LoVo (cell line): ENCODE data around the gene IFNE.

Experiments used
- DNase-seq: peaks from one replicate; pipeline ENCODE4 v3.0.0-alpha.2; 2016; ENCODE audit warnings: low spot score

The IFNE gene, protein sequence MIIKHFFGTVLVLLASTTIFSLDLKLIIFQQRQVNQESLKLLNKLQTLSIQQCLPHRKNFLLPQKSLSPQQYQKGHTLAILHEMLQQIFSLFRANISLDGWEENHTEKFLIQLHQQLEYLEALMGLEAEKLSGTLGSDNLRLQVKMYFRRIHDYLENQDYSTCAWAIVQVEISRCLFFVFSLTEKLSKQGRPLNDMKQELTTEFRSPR

DNA sequence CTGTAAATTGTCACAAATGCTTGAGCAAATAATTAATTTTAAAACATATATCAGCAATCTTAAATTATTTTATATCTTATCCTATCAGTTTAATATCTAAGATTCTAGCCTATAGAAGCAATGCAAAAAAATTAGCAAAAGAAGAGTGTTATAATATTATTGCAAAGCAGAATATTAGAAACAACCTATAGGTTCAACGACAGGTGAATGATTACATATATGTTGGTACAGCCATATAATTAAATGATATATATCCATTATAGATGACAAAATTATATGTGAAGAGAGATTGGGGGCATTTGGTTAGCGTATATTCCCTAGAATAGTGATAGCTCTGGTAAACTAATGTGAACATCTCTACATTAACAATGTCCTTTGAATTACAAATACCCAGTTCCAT lies at the start of gene IFNE:
Gene IFNE (minus strand): TSS at position 101 of the 400 bp plus-strand sequence. CDS start 619 bp downstream, outside the sequence.
- DNase-seq: no peak

DNA sequence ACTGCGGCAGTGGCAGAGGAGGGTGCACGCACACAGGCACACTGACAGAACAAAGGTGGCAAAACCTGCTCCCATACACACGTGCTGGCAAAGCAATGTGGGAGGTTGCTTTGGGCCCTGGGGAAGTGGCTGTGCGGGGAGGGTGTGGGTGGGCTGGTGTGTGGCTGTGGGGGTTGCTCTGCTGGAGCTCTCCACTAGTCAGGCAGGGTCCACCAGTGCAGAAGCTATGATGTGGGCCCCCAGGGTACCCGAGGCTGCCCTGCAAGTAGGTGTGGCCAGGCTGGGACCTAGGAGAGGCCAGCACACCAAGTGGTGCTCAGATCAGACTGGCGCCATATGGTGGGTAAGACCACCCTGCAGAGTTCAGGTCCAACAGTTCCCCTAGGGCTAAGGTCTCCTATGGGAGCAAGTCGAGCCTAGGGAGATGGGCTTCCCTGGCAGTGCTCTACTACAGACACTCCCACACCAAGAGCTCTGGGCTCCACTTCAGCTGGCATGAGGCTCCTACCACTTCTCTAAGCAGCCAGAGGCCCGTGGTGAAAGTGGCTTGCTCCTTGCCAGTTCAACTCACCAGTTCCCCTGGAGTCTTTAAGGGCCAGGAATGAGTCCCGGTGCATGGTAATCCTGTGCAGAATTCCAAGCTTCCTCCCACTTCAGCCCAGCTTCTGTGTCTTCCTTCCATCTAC lies 46.2 kb upstream of the IFNE start:
- DNase-seq: no peak

DNA sequence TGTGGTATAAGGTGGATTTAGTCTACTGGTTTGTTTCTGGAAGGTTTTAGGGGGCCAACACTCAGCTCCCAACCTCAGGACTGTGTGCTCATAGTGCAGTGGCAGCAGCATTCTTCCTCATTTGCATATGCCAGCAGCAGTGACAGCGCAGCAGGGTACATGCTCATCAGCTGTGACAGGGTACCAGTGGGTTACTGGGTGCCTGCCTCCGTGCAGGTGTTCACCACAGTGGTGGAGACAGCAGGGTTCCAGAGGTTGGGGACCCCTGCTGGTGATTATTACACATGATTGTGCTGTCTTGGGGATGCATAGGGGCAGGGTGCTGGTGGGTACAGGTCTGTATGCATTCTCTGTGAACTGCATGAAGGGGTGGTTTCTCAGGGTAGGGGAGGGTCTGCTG lies 45.5 kb upstream of the IFNE start:
- no peak for DNase-seq

DNA sequence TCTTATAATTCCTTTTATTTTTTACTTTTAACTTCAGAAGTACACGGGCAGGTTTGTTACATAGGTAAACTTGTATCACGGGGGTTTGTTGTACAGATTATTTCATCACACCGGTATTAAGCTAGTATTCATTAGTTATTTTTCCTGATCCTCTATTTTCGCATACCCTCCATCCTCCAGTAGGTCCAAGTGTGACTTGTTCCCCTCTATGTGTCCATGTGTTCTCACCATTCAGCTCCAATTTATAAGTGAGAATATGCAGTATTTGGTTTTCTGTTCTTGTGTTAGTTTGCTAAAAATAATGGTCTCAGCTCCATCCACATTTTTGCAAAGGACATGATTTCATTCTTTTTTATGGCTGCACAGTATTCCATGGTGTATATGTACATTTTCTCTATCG lies 43.1 kb upstream of the IFNE start:
- no peak for DNase-seq

DNA sequence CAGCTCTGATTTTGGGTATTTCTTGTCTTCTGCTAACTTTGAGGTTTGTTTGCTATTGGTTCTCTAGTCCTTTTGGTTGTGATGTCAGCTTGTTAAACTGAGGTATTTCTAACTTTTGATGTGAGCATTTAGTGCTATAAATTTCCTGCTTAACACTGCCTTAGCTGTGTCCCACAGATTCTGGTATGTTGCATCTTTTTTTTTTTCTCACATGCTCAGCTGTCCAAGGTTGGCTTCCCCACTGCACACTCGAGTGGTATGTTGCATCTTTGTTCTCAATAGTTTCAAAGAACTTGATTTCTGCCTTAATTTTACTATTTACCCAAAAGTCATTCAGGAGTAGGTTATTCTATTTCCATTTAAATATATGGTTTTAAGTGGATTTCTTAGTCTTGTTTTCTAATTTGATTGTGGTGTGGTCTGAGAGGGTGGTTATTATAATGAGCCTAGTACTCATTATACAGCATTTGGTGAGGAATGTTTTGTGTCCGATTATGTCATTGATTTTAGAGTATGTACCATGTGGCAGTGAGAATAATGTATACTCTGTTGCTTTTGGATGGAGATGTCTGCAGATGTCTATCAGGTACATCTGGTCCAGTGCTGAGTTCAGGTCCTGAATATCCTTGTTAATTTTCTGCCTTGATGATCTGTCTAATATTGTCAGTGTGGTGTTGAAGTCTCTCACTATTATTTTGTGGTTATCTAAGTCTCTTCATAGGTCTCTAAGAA lies 42.2 kb upstream of the IFNE start:
- DNase-seq: no peak

DNA sequence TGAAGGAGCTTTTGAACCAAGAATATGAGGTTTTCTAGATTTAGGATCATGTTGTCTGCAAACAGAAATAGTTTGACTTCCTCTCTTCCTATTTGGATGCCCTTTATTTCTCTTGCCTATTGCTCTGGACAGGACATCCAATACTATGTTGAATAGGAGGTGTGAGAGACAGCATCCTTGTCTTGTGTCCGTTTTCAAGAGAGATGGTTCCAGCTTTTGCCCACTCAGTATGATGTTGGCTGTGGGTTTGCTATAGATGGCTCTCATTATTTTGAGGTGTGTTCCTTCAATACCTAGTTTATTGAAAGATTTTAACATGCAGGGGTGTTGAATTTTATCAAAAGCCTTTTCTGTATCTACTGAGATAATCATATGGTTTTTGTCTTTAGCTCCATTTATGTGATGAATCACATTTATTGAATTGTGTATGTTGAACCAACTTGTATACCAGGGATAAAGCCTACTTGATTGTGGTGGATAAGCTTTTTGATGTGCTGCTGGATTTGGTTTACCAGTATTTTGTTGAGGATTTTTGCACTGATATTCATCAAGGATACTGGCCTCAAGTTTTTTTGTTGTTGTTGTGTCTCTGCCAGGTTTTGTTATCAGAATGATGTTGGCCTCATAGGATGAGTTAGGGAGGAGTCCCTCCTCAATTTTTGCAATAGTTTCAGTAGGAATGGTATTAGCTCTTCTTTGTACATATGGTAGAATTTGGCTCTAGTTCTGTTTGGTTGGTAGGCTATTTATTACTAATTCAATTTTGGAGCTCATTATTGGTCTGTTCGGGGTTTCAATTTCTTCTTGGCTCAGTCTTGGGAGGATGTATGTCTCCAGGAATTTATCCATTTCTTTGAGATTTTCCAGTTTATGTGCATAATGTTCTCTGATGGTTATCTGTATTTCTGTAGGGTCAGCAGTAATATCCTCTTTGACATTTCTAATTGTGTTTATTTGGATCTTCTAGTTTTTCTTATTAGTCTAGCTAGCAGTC lies 41.2 kb upstream of the IFNE start:
- no peak for DNase-seq

DNA sequence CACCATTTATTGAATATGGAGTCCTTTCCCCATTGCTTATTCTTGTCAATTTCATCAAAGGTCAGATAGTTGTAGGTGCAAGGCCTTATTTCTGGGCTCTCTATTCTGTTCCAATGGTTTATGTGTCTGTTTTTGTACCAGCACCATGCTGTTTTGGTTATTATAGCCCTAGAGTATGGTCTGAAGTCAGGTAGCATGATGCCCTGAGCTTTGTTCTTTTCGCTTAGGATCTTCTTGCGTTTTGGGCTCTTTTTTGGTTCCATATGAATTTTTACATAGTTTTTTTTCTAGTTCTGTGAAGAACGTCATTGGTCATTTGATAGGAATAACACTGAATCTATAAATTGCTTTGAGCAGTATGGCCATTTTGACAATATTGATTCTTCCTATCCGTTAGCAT lies 40.2 kb upstream of the IFNE start:
- DNase-seq: no peak

DNA sequence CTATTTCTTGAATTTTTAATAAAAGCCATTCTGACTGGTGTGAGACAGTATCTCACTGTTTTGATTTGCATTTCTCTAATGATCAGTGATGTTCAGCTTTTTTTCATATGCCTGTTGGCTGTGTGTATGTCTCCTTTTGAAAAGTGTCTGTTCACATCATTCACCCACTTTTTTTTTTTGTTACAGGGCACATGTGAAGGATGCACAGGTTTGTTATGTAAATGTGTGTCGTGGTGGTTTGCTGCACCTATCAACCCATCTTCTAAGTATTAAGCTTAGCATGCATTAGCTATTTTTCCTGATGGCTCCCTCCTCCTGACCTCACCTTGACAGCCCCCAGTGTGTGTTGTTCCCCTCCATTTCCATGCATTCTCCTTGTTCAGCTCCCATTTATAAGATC lies 39.3 kb upstream of the IFNE start:
- no peak for DNase-seq

DNA sequence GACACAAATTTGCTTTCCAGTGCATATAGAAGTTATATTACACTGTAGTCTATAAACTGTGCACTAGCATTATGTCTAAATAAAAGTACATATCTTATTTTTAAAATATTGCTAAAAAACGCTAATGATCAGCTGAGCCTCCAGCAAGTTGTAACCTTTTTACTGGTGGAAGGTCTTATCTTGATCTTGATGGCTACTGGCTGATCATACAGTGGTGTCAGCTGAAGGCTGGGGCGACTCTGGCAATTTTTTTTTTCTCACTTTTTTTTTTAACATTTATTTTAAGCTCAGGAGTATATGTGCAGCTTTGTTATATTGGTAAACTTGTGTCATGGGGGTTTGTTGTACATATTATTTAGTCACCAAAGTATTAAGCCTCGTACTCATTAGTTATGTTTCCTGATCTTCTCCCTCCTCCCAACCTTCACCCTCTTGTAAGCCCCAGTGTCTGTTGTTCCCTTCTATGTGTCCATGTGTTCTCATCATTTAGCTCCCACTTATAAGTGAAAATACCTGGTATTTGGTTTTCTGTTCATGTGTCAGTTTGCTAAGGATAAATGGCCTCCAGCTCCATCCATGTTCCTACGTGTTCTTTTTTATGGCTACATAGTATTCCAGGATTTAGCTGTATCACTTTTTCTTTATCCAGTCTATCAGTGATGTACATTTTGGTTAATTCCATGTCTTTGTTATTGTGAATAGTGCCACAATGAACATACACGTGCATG lies 38.6 kb upstream of the IFNE start:
- DNase-seq: no peak

DNA sequence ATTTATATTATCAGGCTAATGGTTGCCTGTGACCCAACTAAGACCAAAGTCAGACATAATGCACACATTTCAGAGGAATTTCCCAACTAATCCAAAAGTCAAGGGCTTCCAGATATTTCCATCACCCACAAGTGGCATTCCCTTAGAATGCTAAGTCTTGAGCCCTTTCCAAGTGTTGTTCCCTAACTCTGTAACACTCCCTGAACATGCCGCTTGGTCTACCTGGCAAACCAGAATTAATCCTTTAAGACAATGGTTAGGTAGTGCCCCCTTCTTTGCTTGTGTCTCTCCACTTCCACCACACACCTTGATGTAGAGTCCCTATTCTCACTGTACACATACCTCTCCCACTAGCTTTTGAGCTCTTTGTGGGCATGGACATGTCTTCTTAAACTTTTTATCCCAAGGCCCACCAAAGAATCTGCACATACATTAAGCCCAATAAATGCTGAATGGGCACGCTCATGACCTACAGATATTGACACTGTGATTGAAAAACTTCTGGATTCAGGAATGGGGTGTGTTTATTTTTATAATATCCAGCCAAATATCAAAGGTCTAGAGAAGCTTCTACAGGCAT lies 37.8 kb upstream of the IFNE start:
- DNase-seq: no peak

DNA sequence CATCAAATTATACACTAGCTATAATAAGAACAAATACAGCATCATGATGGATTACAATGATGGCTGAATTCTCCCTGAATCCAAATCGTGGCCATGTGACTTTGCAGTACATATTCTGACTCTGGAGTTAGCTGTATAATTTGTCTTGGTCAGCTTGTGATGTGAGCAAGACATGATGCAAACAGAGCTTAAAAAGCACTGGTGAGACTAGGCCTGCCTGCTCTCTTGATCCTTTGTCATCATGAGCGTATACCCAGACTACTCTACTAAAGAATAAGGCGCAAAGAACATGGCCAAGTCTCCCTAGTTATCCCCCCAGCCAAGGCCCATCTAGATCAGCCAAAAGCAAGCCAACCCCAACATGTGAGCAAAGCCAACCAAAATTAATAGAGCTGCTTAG lies 34.7 kb upstream of the IFNE start:
- no peak for DNase-seq

DNA sequence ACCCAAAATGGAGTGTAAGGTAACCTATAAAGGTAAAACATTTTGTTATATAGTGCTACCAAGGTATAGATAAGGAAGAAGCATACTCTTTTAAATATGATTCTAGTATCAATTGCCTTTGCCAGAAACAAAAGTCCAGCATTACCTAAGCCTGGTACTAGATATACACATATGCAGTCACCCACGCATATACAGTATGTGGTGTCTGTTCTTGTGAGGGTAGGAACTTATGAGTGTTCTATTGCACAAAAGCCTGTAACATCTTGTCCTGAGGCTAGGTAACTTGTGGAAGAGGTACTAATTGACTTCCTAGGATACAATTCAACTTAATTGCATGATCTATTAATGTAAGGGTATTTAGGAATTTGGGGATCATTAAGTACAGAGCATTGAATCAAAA lies 31.3 kb upstream of the IFNE start:
- no peak for DNase-seq

DNA sequence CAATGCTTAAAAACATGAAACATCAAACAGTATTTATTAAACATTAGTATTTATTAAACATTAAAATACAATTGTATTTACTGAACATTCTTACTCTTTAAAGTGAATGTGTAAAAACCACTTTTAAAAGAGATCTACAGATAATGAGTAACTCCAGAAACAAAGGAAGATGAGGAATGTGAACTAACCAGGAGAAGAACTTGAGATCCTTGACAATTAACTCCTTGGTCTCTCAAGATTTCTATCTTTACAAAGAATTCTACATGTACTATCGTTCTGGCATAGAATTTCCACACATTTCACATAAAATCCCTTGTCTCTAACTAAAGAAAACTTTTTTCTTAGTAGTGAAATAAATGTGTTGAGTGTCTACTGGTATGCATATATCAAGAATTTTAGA lies 28.7 kb upstream of the IFNE start:
- no peak for DNase-seq

DNA sequence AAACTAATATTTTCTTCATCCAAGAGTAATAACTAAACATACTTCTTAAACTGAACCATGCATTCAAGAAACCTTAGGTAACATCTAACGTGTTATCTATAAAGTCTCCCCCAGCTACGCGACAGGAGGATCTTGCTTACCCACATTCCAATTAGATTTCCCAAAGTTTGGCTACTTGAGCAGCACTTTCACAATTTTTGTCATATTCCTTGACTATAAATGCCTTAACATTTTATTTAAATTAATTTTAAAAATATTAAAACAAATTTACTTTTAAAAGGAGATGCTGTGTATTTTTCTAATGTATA lies 25.3 kb upstream of the IFNE start:
- no peak for DNase-seq

DNA sequence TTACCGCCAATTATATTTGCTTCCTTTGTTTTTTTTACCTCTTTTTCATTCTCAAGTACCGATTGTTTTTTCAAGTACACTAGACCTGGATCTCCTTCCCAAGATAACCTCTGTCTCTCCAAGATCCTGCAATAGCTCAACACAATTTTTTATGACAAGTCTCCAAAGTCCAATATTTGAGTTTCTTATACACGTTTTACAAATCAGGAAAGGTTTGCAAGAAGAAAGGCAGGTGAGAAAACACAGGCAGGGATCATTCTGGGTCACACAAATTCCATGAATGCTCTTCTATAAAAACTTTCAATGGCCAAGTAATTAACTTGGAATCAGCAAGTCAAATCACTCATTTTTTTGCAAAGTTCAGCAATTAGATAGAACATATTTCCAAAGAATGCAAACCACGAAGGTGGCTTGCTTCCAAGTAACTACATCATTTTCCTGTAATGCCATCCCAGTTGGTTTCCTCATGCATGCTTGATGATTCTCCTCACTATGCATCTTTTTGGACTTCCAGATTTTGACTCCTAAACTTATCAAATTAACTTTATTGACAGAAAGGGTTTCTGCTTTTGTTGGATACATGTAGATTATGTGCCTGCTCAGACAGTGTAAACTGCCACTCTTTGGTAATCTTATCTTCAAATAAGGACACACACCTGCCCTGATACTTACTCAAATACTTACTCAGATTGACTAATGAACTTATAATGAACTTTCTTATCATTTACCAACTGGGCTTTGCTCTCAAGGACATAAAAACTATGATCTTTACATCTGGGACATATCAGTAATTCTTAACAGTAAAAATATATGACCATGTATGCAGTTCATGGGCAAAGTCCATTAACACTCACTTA lies 24.7 kb upstream of the IFNE start:
- peak; percentile 47 for DNase-seq

DNA sequence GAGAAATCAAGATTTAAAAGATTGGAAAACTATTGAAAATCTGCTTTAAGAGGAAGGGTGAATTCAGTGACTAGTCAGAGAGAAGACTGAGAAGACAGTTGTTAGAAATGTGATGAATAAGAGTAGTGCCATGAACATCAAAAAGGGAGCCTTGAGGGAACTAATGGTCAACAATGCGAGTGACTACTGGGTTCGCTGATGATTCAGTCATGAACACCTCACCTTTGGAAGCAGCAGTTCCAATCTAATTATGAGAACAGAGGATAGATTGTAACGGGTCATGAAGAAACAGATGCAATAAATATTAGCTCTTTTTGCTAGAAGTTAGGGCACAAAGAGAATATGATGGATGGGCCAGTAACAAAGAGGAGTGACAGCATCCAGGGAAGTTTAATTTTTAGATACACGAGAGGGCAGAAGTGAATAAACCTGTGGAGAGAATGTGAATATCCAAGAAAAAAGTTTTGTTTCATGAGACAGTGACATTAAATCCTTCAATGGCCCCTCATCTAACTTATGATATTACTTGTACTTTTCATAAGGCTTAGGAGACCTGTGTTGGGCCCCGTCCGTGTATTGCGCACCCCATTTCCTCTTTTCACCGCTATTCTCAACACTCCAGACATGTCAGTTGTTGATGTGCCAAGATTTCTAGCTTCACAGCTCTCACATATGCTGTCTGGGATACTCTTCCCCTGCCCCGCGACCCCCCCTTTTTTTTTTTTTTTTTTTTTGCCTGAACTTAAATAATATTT lies 23.5 kb upstream of the IFNE start:
- no peak for DNase-seq

DNA sequence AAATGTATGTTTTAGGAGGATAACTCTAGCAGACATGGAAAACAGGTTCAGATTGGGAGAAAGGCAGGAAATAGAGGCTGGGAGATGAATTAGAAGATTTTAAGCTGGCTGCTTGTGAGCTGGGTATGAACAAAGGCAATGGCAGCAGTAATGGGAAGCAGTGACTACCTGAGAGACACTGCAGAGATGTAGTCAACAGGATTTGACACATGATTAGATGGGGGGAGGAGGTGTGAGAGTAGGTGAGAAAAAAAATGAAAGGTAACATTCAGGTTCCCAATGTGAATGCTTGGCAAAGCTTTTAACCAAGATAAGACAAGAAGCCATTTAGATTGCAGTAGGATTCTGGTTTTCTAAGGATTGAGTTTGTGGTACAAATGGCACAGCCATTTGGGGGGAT lies 22.8 kb upstream of the IFNE start:
- no peak for DNase-seq

DNA sequence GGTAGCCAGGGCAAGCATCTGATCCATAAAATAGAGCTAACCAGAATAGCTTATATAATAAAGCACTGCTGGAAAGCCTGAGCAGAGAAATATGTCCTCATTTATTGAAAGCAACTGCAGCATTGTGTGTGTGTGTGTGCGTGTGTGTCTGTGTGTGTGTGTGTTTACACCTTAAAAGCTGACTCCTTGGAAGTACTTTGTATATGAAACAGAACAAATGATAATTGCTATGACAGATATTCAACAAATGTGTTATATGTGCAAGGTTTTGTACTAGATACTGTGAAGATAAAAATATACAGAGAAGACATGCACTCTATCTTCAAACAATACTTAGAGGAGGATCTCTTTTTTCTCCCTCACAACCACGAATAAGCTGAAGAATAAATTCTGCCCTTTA lies 22.0 kb upstream of the IFNE start:
- DNase-seq: no peak

DNA sequence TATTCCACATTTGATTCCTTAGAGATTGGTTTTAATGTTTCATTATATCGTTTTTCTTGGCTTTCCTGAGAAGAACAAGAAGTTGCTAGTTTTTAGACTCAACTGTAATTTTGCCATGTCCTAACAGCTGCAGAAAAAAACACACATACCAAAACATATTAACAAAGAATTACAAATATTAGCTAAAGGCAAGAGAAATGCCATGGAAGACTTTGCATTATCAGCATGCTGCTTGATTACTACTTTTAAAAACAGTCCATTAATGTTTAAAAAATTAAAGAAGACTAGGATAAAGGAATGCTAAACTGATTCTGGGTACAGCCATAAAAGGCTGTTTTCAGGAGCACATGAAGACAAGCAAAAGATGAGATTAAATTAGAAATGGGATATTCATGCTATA lies 20.5 kb upstream of the IFNE start:
- DNase-seq: no peak

DNA sequence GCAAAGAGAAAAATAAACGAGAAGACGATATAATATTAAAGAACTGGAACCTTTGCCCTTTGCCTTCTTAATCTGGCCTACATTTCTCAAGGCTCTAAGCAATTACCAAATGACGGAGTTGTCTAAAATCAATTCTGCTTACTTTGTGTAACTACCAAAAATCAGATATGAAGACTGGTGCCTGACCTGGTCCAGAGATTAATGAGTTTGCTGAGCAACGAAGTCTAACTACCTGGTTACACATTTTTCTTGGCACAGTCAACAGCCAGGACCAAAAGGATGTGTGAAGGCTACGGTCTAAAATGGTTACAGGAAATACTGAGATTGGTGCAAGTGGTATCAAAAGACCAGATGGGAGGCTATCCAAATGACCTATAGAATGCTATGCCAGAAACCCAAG lies 17.8 kb upstream of the IFNE start:
- no peak for DNase-seq
